WTC11 (cell line): ENCODE measurements around the gene IL27RA.

Experiments
- CTCF ChIP-seq: fragments of 200-600 bp; IDR thresholded peaks from 2 replicates; pipeline ENCODE4 v1.8.0; 2022; ENCODE audit warnings: antibody characterized with exemption
- JUN ChIP-seq: sonication (generic); formaldehyde crosslinking; IDR thresholded peaks from 2 replicates; pipeline ENCODE4 v1.8.0; 2023; ENCODE audit warnings: mild to moderate bottlenecking, missing genetic modification reagents
- TCF7 ChIP-seq: sonication (generic); formaldehyde crosslinking; IDR thresholded peaks from 2 replicates; pipeline ENCODE4 v1.8.0; 2022; ENCODE audit warnings: mild to moderate bottlenecking, low read depth, missing genetic modification reagents, moderate library complexity
- ZNF219 ChIP-seq: sonication (generic); formaldehyde crosslinking; IDR thresholded peaks from 2 replicates; pipeline ENCODE4 v1.8.0; 2023; ENCODE audit warnings: missing genetic modification reagents, mild to moderate bottlenecking, borderline replicate concordance

- TF ChIP-seq JUN (CRISPR knock-in tag) (no peak), CTCF (no peak), TCF7 (no peak), ZNF219 (CRISPR knock-in tag) (no peak)
These were observed 39.5 kb upstream of the IL27RA start for GRCh38 chr19:13992025-13992424.
